Astrocyte of the cerebellum (primary cell): ENCODE data around the gene GBA3.

Experiments used
- DNase-seq: peaks from one replicate; pipeline ENCODE4 v3.0.0-alpha.2; 2011; ENCODE audit warnings: low read depth
- H3K4me3 ChIP-seq: 2 replicates; pipeline ENCODE4 v1.5.1; 2011; ENCODE audit warnings: mild to moderate bottlenecking, low read depth, low read length, moderate library complexity
- CTCF ChIP-seq: IDR thresholded peaks from 2 replicates; pipeline ENCODE4 v1.5.1; 2012; ENCODE audit warnings: low read length, low read depth, moderate library complexity, mild to moderate bottlenecking; ENCODE audit errors: missing control alignments
- in situ Hi-C: cut with HindIII; loops from 2 replicates; pipeline ENCODE4 v1.10.0; 2017; ENCODE audit warnings: low sequenced_read_pairs

GBA3 gene

GRCh38 chr4:22848332-22848731 lies 155.6 kb downstream of the GBA3 start:
- TF ChIP-seq CTCF: no peak
- in situ Hi-C loops: no loop called here

GRCh38 chr4:22850055-22850454 lies 157.3 kb downstream of the GBA3 start:
- in situ Hi-C loops: no loop called here
- DNase-seq: no peak
- TF ChIP-seq CTCF: no peak
- H3K4me3 ChIP-seq: no peak overlapping the region

More at GRCh38 chr4:22848332-22848731, 155.6 kb downstream of the GBA3 start:
- no peak overlapping the region for H3K4me3 ChIP-seq
- no peak for DNase-seq

- TF ChIP-seq CTCF: no peak
- in situ Hi-C loops: no loop called here
- no peak overlapping the region for H3K4me3 ChIP-seq
- DNase-seq: no peak
These were observed 157.9 kb downstream of the GBA3 start for GRCh38 chr4:22850630-22851029.

- H3K4me3 ChIP-seq: no peak overlapping the region
- no peak for TF ChIP-seq CTCF
- no peak for DNase-seq
- in situ Hi-C loops: no loop called here
These were observed 164.7 kb downstream of the GBA3 start for GRCh38 chr4:22857411-22857810.

- TF ChIP-seq CTCF: no peak
These were observed 166.6 kb downstream of the GBA3 start for GRCh38 chr4:22859318-22859717.

More at GRCh38 chr4:22859318-22859717, 166.6 kb downstream of the GBA3 start:
- no peak overlapping the region for H3K4me3 ChIP-seq
- no peak for DNase-seq
- in situ Hi-C loops: no loop called here
